Activated T-cell treated with anti-CD3 and anti-CD28 coated beads, Interleukin-2, amount 50 U/mL, for 48 hours (primary cell): ENCODE data around the gene TMEM204.

Source experiments
- DNase-seq, 2 experiments: peaks; one replicate each; pipeline ENCODE4 v3.0.0-alpha.2; 2020

Gene TMEM204

DNA sequence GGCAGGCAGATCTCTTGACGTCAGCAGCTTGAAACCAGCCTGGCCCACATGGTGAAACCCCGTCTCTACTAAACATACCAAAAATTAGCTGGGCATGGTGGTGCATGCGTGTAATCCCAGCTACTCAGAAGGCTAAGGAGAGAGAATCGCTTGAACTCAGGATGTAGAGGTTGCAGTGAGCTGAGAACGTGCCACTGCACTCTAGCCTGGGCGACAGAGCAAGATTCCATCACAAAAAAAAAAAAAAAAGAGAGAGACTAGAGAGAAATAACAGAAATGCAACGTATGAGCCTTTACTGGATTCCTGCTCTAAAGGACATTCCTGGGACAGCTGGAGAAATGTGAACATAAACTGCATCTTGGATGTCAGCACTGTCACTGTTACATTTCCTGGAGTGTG, 67.6 kb downstream of the TMEM204 start:
- no peak for DNase-seq

DNA sequence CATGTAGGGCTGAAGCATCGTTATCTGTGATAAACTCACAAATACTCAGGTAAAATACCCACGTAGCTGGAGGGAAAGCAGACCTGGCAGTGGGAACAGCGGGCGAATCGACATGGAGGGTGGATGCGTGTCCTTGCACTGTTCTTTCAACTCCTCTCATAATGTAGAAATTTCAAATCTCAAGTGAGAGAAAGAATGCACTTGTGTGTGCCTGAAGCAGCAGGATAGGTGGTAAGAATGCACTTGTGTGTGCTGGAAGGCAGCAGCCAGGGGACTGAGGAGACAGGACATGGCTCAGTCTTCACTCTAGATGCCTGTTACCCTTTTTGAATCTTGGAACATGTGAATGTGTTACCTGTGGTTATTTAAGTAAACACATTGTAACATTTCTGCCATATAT, 68.0 kb downstream of the TMEM204 start:
- no peak for DNase-seq

DNA sequence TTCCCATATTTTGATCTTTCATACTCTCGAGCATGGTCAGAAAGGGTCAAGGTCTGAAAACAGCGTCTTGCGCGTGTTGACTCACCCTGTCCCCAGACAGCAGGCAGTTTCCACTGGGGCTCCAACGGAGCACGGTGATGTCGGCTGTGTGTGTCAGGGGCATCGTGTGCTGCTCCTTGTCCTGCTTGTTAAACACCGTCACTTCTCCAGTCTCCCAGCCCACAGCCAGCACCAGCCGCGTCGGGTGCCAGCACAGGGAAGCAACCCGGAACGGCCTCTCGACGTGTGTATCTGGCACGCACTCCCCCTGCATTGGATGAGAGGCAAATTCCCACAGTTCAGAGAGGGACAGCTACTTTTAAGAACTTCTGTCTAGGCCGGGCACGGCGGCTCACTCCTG, 68.8 kb downstream of the TMEM204 start:
- no peak for DNase-seq
